ENCODE results near the gene QRFP.

QRFP gene

GRCh38 chr9:130927338-130927737 is 30.7 kb upstream of the QRFP start:
- no peaks in the 10 kb centered on the region for H3F3A ChIP-seq (ENCODE audit: insufficient read depth, low read length)
- H3K4me2 ChIP-seq (ENCODE audit: low read depth, low read length): no peak overlapping the region
- no peak overlapping the region for H2AFZ ChIP-seq (ENCODE audit: low read length)
- H3K4me1 ChIP-seq (ENCODE audit: low read length): no peaks in the 10 kb centered on the region
- H3K9ac ChIP-seq (ENCODE audit: low read length): no peak overlapping the region
- H3K79me2 ChIP-seq (ENCODE audit: low read length): no peaks in the 10 kb centered on the region
- H4K20me1 ChIP-seq (ENCODE audit: insufficient read depth, low read length): no peaks in the 10 kb centered on the region
- H3K36me3 ChIP-seq (replicated peaks; ENCODE audit: insufficient read depth, low read length): no peaks in the 10 kb centered on the region
- H3K9me2 ChIP-seq (replicated peaks; ENCODE audit: insufficient read depth, low read length): no peaks in the 10 kb centered on the region
- no peak for TF ChIP-seq EZH2phosphoT487 (IDR thresholded peaks at IDR 0.05; ENCODE audit: low read length)
- TF ChIP-seq EZH2 (optimal IDR thresholded peaks at IDR 0.05; ENCODE audit: low read depth, low read length): no peak
- TF ChIP-seq CTCF (IDR thresholded peaks at IDR 0.05; ENCODE audit: low read length): no peak
- H3K27me3 ChIP-seq (replicated peaks; ENCODE audit: insufficient read depth, low read length): peaks cover 99% of the 10 kb centered on the region
- no peak overlapping the region for H3K4me3 ChIP-seq (ENCODE audit: low read length)
- no peak overlapping the region for H3K27ac ChIP-seq (ENCODE audit: low read length)
- no peaks in the 10 kb centered on the region for H3K9me3 ChIP-seq (replicated peaks; ENCODE audit: insufficient read depth, low read length)
- DNase-seq: no peak

- Histone ChIP-seq H3K4me2 (ENCODE audit: low read depth, low read length) (no peak overlapping the region), H2AFZ (ENCODE audit: low read length) (no peak overlapping the region), H3K27me3 (replicated peaks; ENCODE audit: insufficient read depth, low read length) (peaks cover 99% of the 10 kb centered on the region), H3K4me3 (ENCODE audit: low read length) (no peak overlapping the region), H3K9me3 (replicated peaks; ENCODE audit: insufficient read depth, low read length) (no peaks in the 10 kb centered on the region), H3K27ac (ENCODE audit: low read length) (no peak overlapping the region), H3F3A (ENCODE audit: insufficient read depth, low read length) (no peaks in the 10 kb centered on the region), H3K9me2 (replicated peaks; ENCODE audit: insufficient read depth, low read length) (no peaks in the 10 kb centered on the region), H3K9ac (ENCODE audit: low read length) (no peak overlapping the region), H3K36me3 (replicated peaks; ENCODE audit: insufficient read depth, low read length) (no peaks in the 10 kb centered on the region), H3K4me1 (ENCODE audit: low read length) (no peaks in the 10 kb centered on the region), H4K20me1 (ENCODE audit: insufficient read depth, low read length) (no peaks in the 10 kb centered on the region), H3K79me2 (ENCODE audit: low read length) (no peaks in the 10 kb centered on the region)
- TF ChIP-seq EZH2 (optimal IDR thresholded peaks at IDR 0.05; ENCODE audit: low read depth, low read length) (no peak), CTCF (IDR thresholded peaks at IDR 0.05; ENCODE audit: low read length) (no peak), EZH2phosphoT487 (IDR thresholded peaks at IDR 0.05; ENCODE audit: low read length) (no peak)
- DNase-seq: no peak
Observed at GRCh38 chr9:130925050-130925678, 28.6 kb upstream of the QRFP start.

GRCh38 chr9:130924448-130924788 is 27.8 kb upstream of the QRFP start:
- no peaks in the 10 kb centered on the region for H3K9me2 ChIP-seq (replicated peaks; ENCODE audit: insufficient read depth, low read length)
- H3K9me3 ChIP-seq (replicated peaks; ENCODE audit: insufficient read depth, low read length): no peaks in the 10 kb centered on the region
- DNase-seq: no peak
- TF ChIP-seq CTCF (IDR thresholded peaks at IDR 0.05; ENCODE audit: low read length): no peak
- no peak for TF ChIP-seq EZH2phosphoT487 (IDR thresholded peaks at IDR 0.05; ENCODE audit: low read length)
- TF ChIP-seq EZH2 (optimal IDR thresholded peaks at IDR 0.05; ENCODE audit: low read depth, low read length): no peak
- H3K27me3 ChIP-seq (replicated peaks; ENCODE audit: insufficient read depth, low read length): peaks cover 99% of the 10 kb centered on the region
- no peaks in the 10 kb centered on the region for H4K20me1 ChIP-seq (ENCODE audit: insufficient read depth, low read length)
- no peaks in the 10 kb centered on the region for H3F3A ChIP-seq (ENCODE audit: insufficient read depth, low read length)
- H2AFZ ChIP-seq (ENCODE audit: low read length): no peak overlapping the region
- H3K4me3 ChIP-seq (ENCODE audit: low read length): no peak overlapping the region
- no peak overlapping the region for H3K4me2 ChIP-seq (ENCODE audit: low read depth, low read length)
- H3K4me1 ChIP-seq (ENCODE audit: low read length): no peaks in the 10 kb centered on the region
- H3K27ac ChIP-seq (ENCODE audit: low read length): no peak overlapping the region
- no peak overlapping the region for H3K9ac ChIP-seq (ENCODE audit: low read length)
- no peaks in the 10 kb centered on the region for H3K79me2 ChIP-seq (ENCODE audit: low read length)
- no peaks in the 10 kb centered on the region for H3K36me3 ChIP-seq (replicated peaks; ENCODE audit: insufficient read depth, low read length)
